Natural killer cell (primary cell): ENCODE measurements around the gene DOCK4. TPM values are rescaled to one million over a fixed set of nuclear protein-coding genes. Genes with fewer than 3 reads are reported as not detected.

Experiments
- ATAC-seq, 3 donors: fragments of 150-1000 bp in 2 of 3; fragments of 200-7000 bp in 1 of 3; cut with Tn5 transposase; 1 replicate in 1 of 3; 2 replicates in 2 of 3; pipeline ENCODE4 v1.10.0; 2021; ENCODE audit warnings: mild to moderate bottlenecking in 2 of 3, moderate library complexity in 2 of 3
- DNase-seq, 2 donors: peaks; one replicate each; pipeline versions ENCODE4 v3.0.0 to v3.0.0-alpha.2; 2013 to 2021; ENCODE audit warnings: mixed read lengths in 1 of 2
- H3K27ac ChIP-seq: one replicate; pipeline ENCODE4 v1.5.1; 2013; ENCODE audit warnings: mild to moderate bottlenecking, low read length
- H3K27me3 ChIP-seq: one replicate; pipeline ENCODE4 v1.6.1; 2013; ENCODE audit warnings: low read length; ENCODE audit not compliant: control insufficient read depth, insufficient read depth
- H3K36me3 ChIP-seq: one replicate; pipeline ENCODE4 v1.6.1; 2013; ENCODE audit warnings: low read length; ENCODE audit not compliant: control insufficient read depth, insufficient read depth
- H3K4me1 ChIP-seq: one replicate; pipeline ENCODE4 v1.6.1; 2013; ENCODE audit warnings: low read length; ENCODE audit not compliant: control insufficient read depth, insufficient read depth
- H3K4me3 ChIP-seq: one replicate; pipeline ENCODE4 v1.5.1; 2013; ENCODE audit warnings: low read length
- H3K9me3 ChIP-seq: one replicate; pipeline ENCODE4 v1.6.1; 2013; ENCODE audit warnings: low read length; ENCODE audit not compliant: control insufficient read depth, insufficient read depth
- H3K27ac Mint-ChIP-seq, 2 donors: one replicate each; pipeline ENCODE4 v1.8.0; 2022; ENCODE audit warnings: mild to moderate bottlenecking in 2 of 2, mixed read lengths in 2 of 2, moderate library complexity in 1 of 2
- H3K27me3 Mint-ChIP-seq, 2 donors: one replicate each; pipeline ENCODE4 v1.8.0; 2022; ENCODE audit warnings: low read depth in 2 of 2, mixed read lengths in 2 of 2
- H3K36me3 Mint-ChIP-seq: one replicate; pipeline ENCODE4 v1.8.0; 2022; ENCODE audit warnings: mixed read lengths
- H3K4me1 Mint-ChIP-seq, 2 donors: one replicate each; pipeline ENCODE4 v1.8.0; 2022; ENCODE audit warnings: mixed read lengths in 2 of 2
- H3K4me3 Mint-ChIP-seq: one replicate; pipeline ENCODE4 v1.8.0; 2022; ENCODE audit warnings: mild to moderate bottlenecking, moderate library complexity, mixed read lengths
- H3K9me3 Mint-ChIP-seq, 2 donors: one replicate each; pipeline ENCODE4 v1.8.0; 2022; ENCODE audit warnings: mixed read lengths in 2 of 2
- CTCF ChIP-seq: fragments of 200-600 bp; IDR thresholded peaks from one replicate; pipeline ENCODE4 v1.8.0; 2022; ENCODE audit warnings: antibody characterized with exemption
- WGBS: methylation state at CpG from one replicate; pipeline ENCODE4 v1.1.7; 2013; ENCODE audit warnings: missing lambda C conversion rate; ENCODE audit not compliant: insufficient coverage; 5-methylcytosine and 5-hydroxymethylcytosine counted together
- intact Hi-C: fragments of 100-400 bp; cut with micrococcal nuclease; formaldehyde crosslinking; loops from one replicate; pipeline ENCODE4 v1.14.2; 2022
- total RNA-seq, 4 donors: library from RNA; stranded (reverse); fragments of 120-200 nt in 1 of 4; gene quantifications; one replicate each; pipeline versions ENCODE4 v1.2.3 to v1.2.4, GENCODE V29; 2013 to 2022

Gene DOCK4
- total RNA-seq, 3 donors from 2014 or later (not counting 1 experiment from before 2014, with no cell fraction given), result 0.61 to 2.4 (median 0.89) TPM

GRCh38 chr7:112138938-112139337, 67.3 kb downstream of the DOCK4 start:
- Mint-ChIP-seq H3K27ac (no peak overlapping the region), H3K27me3 (peaks cover 7 to 10% of the 10 kb centered on the region in 2 donors), H3K4me3 (no peak overlapping the region), H3K4me1 (no peaks in the 10 kb centered on the region), H3K9me3 (no peaks in the 10 kb centered on the region), H3K36me3 (no peaks in the 10 kb centered on the region)
- Histone ChIP-seq H3K9me3 (no peaks in the 10 kb centered on the region), H3K36me3 (no peaks in the 10 kb centered on the region), H3K27ac (no peak overlapping the region), H3K27me3 (no peaks in the 10 kb centered on the region), H3K4me1 (no peaks in the 10 kb centered on the region), H3K4me3 (no peak overlapping the region)
- no peak for ATAC-seq
- 83% methylated on average over 3 of the region's 3 CpGs for WGBS
- TF ChIP-seq CTCF, result no peak
- intact Hi-C loops, result no loop called here
- DNase-seq, result no peak

- Histone ChIP-seq H3K4me3 (no peak overlapping the region), H3K27me3 (no peaks in the 10 kb centered on the region), H3K9me3 (no peaks in the 10 kb centered on the region), H3K4me1 (no peaks in the 10 kb centered on the region), H3K27ac (no peak overlapping the region), H3K36me3 (no peaks in the 10 kb centered on the region)
- intact Hi-C loops, result no loop called here
- DNase-seq (no peak), ATAC-seq (no peak)
- H3K27ac Mint-ChIP-seq, result no peak overlapping the region
- no peak overlapping the region for H3K4me3 Mint-ChIP-seq
- H3K36me3 Mint-ChIP-seq, result no peaks in the 10 kb centered on the region
- H3K4me1 Mint-ChIP-seq, result no peaks in the 10 kb centered on the region
- H3K27me3 Mint-ChIP-seq, result peaks cover 7 to 10% of the 10 kb centered on the region in 2 donors
- WGBS, result 75% methylated on average over 1 of the region's 3 CpGs
- no peak for TF ChIP-seq CTCF
- H3K9me3 Mint-ChIP-seq, result no peaks in the 10 kb centered on the region
These were observed 67.8 kb downstream of the DOCK4 start for GRCh38 chr7:112138325-112138852.

DNA sequence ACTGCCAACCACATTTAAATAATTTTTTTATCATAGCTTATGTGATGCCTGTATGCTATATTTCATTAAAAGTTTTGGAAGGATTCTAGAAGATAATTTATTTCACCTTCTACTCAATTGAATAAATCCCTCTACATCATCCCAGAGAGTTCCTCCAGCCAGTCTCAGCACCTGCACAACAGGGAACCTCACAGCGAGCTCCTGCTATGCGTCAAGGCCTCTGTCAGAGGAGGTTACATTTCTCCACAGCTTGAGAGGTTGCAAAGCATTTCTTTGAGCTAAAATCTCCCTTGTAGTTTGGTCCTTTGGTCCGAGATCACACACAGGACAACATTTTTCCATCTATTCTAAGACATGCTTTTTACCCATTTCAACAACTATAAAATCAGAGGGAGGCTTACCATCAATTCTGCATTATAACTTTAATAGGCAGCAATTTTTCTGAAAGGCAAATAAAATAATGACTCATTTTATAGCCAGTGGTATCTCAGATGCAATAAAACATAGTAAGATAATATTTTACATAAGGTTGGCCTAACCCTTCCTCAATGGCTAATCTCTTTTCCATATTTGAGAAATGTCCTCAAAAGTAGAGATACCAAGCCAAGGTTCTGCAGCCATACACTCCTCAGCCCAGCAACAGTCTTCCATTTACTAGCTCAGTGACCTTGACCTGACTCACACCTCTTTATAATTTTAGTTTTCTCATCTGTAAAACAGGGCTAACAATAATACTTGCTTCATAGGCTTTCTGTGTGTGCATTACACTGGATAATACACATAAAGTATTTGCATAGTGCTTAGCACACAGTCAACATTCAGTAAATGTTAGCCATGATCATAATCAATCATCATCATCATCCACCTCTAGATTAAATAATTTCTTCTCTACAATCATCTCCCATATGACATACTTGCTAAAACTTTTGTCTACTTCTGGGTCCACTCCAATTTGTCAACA, 68.8 kb downstream of the DOCK4 start:
- H3K36me3 Mint-ChIP-seq, result no peaks in the 10 kb centered on the region
- DNase-seq, result no peak
- intact Hi-C loops, result no loop called here
- no peak for TF ChIP-seq CTCF
- peaks cover 7 to 10% of the 10 kb centered on the region in 2 donors for H3K27me3 Mint-ChIP-seq
- no peaks in the 10 kb centered on the region for H3K9me3 ChIP-seq
- no peak overlapping the region for H3K27ac Mint-ChIP-seq
- no peaks in the 10 kb centered on the region for H3K4me1 Mint-ChIP-seq
- H3K4me1 ChIP-seq, result no peaks in the 10 kb centered on the region
- no peak overlapping the region for H3K4me3 ChIP-seq
- H3K4me3 Mint-ChIP-seq, result no peak overlapping the region
- no peak overlapping the region for H3K27ac ChIP-seq
- no peaks in the 10 kb centered on the region for H3K27me3 ChIP-seq
- WGBS, result 86% methylated on average over 3 of the region's 3 CpGs
- no peak for ATAC-seq
- H3K36me3 ChIP-seq, result no peaks in the 10 kb centered on the region
- no peaks in the 10 kb centered on the region for H3K9me3 Mint-ChIP-seq
